Muscle of back (tissue), 11 donors: ENCODE measurements around the gene DIPK1B. TPM values are rescaled to one million over a fixed set of nuclear protein-coding genes. Genes with fewer than 3 reads are reported as not detected.

Experiments
- DNase-seq, 3 donors: peaks; one replicate each; pipeline versions ENCODE4 v3.0.0 to v3.0.0-alpha.2; 2013
- polyA plus RNA-seq, 10 donors: library from polyadenylated mRNA; unstranded; fragments of 120-200 nt; gene quantifications; one replicate each; pipeline ENCODE4 v1.2.1, GENCODE V29; 2013; ENCODE audit not compliant: insufficient read length in 10 of 10

Gene DIPK1B
- polyA plus RNA-seq, 10 donors, result 12.0 to 23.5 (median 15.4) TPM

- DNase-seq, result no peak
Observed at GRCh38 chr9:136734837-136735496, 22.6 kb downstream of the DIPK1B start.

GRCh38 chr9:136735812-136736480 lies 23.6 kb downstream of the DIPK1B start:
- no peak for DNase-seq

GRCh38 chr9:136738960-136739359 lies 26.6 kb downstream of the DIPK1B start:
- no peak for DNase-seq

GRCh38 chr9:136739509-136739908 lies 27.1 kb downstream of the DIPK1B start:
- DNase-seq, result no peak

DNA sequence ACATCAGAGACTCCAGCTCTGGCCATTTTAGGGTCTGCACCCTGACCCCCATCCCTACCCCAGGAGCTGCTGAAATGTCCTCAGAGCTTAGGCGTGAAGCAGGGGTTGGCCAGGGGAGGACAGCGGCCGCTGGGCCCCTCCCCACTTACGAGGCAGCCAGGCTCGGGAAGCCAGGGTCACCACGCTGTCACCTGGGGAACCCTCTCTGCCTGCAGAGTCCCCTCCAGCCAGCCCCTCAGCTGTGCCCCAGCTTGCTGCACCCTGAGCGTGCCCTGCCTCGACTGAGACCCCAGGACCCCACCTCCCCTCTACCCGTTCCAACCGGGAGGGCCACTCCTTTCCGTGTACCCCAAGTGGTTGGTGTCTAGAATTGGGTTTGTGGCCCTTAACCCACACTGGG lies 27.7 kb downstream of the DIPK1B start:
- no peak for DNase-seq

DNA sequence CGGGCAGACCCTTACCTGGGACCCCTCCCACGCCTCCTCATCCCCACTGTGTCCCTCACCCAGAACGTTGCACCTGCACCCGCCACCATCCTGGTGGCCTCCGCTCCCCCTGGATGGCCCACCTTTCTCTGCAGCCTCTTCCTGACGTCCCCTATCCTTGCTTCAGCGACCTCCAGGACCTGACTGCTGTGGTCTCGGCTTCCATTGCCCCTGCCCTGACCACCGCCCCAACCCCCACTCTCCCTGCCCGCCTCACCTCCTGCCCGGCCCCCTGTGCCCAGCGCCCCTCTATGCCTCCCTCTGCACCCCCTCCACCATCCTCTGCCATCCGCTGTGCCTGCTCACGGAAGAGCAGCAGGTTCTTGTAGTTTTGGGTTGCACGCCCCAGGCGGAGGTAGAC lies 28.1 kb downstream of the DIPK1B start:
- no peak for DNase-seq

- DNase-seq, result peak in 1 of 3 donors; percentile 53
Observed at GRCh38 chr9:136740971-136741882, 28.9 kb downstream of the DIPK1B start.

DNA sequence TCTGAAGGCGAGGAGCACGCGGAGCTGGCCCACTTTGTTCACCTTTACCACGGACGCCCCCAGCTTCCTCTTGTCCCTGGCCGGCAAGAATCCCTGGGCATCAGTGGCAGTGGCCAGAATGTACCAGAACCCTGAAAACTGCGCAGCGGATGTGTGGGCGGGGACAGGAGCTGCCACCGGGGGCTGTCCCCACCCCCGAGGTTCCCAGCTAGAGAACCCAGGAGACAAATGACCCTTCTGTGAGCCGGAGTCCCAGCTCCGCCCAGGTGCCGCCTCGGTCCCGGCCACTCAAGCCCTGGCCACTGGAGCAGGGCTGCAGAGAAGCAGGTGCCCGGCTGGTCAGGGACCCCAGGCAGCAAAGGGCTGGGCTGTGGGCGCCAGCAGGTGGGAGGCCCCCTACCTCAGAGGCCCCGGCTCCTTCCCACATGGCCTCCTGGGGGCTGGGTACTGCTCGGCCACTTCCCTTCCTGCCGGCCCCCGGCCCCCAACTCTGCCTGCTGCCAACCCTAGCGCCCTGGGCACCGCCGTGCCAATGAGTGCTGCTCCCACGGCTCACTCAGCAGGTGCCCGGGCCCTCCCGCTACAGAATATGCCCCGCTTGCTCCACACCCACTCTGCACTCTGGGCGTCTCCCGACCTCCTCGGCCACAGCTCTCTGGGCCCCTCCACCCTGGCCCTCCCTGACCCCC lies 29.7 kb downstream of the DIPK1B start:
- DNase-seq, result no peak

GRCh38 chr9:136742591-136743391 lies 30.4 kb downstream of the DIPK1B start, which contains the start of gene LCN10:
LCN10 (minus strand) TSS chr9:136742940; CDS start chr9:136742903, 37 bp downstream.
- no peak for DNase-seq

DNA sequence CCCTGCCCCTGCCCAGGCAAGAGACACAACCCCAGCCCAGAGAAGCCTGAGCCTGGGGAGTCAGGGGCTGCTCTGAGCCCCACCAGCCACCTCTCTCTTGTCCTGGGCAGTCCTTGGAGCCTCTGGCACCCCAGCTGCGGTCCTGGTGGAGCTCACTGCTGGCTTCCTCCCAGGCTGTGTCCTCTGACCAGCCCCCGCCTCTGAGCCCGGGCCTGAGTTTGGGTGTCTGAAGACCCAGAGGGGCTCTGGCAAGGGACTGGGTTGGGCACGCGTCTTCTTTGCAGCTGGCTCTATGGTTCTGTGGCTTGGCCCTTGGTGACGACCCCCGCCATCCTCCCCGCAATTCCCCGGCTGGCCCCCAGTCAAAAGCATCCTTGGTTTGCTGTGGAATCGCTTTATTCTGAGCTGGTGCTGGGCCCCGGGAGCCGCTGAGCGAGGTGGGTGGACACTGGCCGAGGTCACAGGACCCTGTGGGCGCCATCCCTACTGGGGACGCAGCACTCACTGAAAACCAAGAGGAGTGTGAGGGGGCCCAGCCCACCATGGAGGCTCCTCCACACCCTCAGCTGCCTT lies 31.4 kb downstream of the DIPK1B start:
- no peak for DNase-seq

DNA sequence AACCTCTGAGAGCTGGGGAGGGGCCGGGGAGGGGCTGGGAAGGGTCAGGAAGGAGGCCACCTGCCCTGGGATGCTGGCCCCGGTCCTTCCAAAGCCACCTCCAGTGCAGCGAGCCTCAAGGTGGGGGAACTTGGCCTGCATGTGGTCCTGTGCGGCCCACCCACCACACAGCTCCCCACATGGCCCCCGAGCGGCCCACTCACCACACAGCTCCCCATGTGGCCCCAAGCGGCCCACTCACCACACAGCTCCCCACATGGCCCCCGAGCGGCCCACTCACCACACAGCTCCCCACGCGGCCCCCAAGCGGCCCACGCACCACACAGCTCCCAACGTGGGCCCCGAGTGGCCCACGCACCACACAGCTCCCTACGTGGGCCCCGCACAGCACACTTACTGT lies 32.4 kb downstream of the DIPK1B start:
- no peak for DNase-seq

GRCh38 chr9:136745389-136746154 lies 33.2 kb downstream of the DIPK1B start:
- DNase-seq, result no peak

- DNase-seq, result no peak
Observed at GRCh38 chr9:136746155-136746490, 33.8 kb downstream of the DIPK1B start.

- no peak for DNase-seq
Observed at GRCh38 chr9:136746621-136747020, 34.2 kb downstream of the DIPK1B start.

- no peak for DNase-seq
Observed at GRCh38 chr9:136747161-136748060, 35.0 kb downstream of the DIPK1B start.

- no peak for DNase-seq
Observed at GRCh38 chr9:136748201-136748600, 35.8 kb downstream of the DIPK1B start, which contains the start of gene LCN6. LCN6 (minus strand) TSS chr9:136748525; CDS start chr9:136748483, 42 bp downstream.

DNA sequence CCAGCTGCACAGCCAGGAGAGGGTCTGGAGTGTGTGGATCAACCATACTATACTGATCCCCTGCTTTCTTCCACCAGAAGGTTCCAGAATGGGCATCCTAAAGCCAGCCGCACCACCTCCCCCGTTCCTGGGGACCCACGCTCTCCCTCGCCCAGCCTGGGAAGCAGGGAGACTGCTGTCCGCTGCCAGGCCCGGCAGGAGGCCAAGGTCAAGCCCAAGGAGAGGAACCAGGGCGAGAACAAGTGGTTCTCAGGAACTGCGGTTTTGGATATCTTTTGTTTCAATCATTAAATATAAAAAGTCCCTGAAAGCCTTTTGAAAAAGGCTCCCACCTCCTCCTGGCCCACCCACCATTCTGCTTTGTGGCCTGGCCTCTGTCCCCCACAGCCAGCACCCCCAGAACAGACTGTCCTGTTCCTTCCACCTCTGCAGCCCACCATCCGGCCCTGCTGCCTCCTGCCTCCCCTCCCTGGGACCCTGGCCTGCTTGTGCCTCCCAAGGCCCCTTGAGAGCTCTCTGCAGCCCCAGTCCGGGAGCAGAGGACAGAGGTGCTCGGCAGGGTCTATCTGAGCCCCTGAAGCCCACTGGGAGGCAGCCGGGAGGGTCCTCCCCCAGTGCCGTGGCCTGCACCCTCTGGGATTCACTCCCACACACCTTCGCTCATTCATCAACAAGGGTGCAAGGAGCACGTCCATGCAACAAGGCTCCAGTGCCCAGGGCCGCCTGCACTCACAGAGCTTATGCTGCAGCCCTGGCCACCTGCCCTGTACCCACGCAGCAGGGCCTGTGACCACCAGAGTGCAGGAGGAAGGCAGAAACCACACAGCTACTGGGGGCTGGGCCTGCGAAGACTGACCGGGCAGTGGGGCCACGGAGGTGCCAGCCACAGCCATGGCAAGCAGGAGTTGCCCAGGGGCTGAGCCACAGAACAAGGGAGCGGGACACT lies 36.6 kb downstream of the DIPK1B start:
- DNase-seq, result no peak

DNA sequence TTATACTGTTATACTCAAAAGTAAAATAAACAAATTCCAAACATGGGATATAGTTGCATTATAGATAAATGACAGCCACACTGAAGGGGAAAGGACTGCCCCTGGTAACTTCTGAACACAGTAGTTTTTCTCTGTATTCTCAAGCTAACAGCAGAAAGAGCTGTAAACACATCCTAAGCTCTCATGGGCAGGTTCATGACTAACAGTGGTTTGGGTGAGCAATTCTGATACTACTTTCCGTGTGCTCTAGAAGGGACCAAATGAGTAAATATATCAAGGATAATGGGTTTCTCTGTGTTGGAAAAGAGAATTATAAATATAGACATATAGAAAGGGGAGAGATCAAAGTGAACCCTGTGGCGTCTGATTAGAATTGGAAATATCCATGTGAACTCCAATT lies 38.2 kb downstream of the DIPK1B start:
- DNase-seq, result no peak
